Upper lobe of left lung (tissue), 6 donors: Measurements from ENCODE around the gene SCRN2. TPM values are rescaled to one million over a fixed set of nuclear protein-coding genes. Genes with fewer than 3 reads are reported as not detected.

ENCODE experiments used
- ATAC-seq, 2 donors: fragments of 200-7000 bp; cut with Tn5 transposase; one replicate each; pipeline ENCODE4 v1.9.1; 2022; ENCODE audit warnings: mild to moderate bottlenecking in 2 of 2, moderate library complexity in 2 of 2; ENCODE audit not compliant: low FRiP score in 2 of 2
- DNase-seq, 2 donors: peaks; one replicate each; pipeline ENCODE4 v3.0.0-alpha.2; 2019 to 2020
- H3K27ac ChIP-seq, 4 donors: fragments of 200-600 bp; sonication (generic); one replicate each; pipeline ENCODE4 v1.5.1; 2016 to 2019
- H3K27me3 ChIP-seq, 4 donors: fragments of 200-600 bp; sonication (generic); one replicate each; pipeline ENCODE4 v1.5.1; 2017 to 2019
- H3K36me3 ChIP-seq, 4 donors: fragments of 200-600 bp; sonication (generic); one replicate each; pipeline ENCODE4 v1.5.1; 2016 to 2019
- H3K4me1 ChIP-seq, 4 donors: fragments of 200-600 bp; sonication (generic); one replicate each; pipeline ENCODE4 v1.5.1; 2018 to 2019
- H3K4me3 ChIP-seq, 4 donors: fragments of 200-600 bp; sonication (generic); one replicate each; pipeline ENCODE4 v1.5.1; 2017 to 2019; ENCODE audit warnings: mild to moderate bottlenecking in 2 of 4, moderate library complexity in 1 of 4
- H3K9me3 ChIP-seq, 4 donors: fragments of 200-600 bp; sonication (generic); one replicate each; pipeline ENCODE4 v1.5.1; 2018 to 2019
- EP300 ChIP-seq, 4 donors: sonication (generic); formaldehyde crosslinking; IDR thresholded peaks; one replicate each; pipeline ENCODE4 v1.5.1; 2017; ENCODE audit warnings: antibody characterized with exemption in 4 of 4, control low read depth in 2 of 4
- POLR2A ChIP-seq, 4 donors: fragments of 450-650 bp; IDR thresholded peaks; one replicate each; pipeline ENCODE4 v1.5.1; 2016 to 2017; ENCODE audit warnings: antibody characterized with exemption in 4 of 4, mild to moderate bottlenecking in 2 of 4
- POLR2AphosphoS5 ChIP-seq, 2 donors: sonication (generic); formaldehyde crosslinking; IDR thresholded peaks; one replicate each; pipeline ENCODE4 v1.5.1; 2017; ENCODE audit warnings: antibody characterized with exemption in 2 of 2
- WGBS, 2 donors: methylation state at CpG; one replicate each; pipeline ENCODE4 v1.1.5; 2017 to 2018; 5-methylcytosine and 5-hydroxymethylcytosine counted together
- total RNA-seq, 6 donors: library from RNA; depleted of rRNA in 4 of 6; stranded (reverse); fragments of >200 nt in 4 of 6; gene quantifications; one replicate each; pipeline versions ENCODE4 v1.1.0 to v1.2.1, GENCODE V29; 2016 to 2021
- TF ChIP-seq, protein P1 (sequence below), 6 experiments: fragments of 450-650 bp in 4 of 6; fragments of 200-600 bp in 2 of 6; sonication (generic) in 2 of 6; IDR thresholded peaks; one replicate each; pipeline ENCODE4 v1.5.1; 2016 to 2019; ENCODE audit warnings: antibody characterized with exemption in 6 of 6
- donor health status: DM: no; HTN: no; CAD: no; lungs with moderate emphysema.
- donor health status: DM: no; HTN: yes; CAD: no; lungs with severe emphysema.

The SCRN2 gene
- total RNA-seq, 6 donors from 2014 or later: 24.4 to 73.3 (median 34.8) TPM

- H3K9me3 ChIP-seq: no peaks in the 10 kb centered on the region
- 65 to 78% methylated on average over 7 of the region's 7 CpGs for WGBS, 2 donors
- peaks cover 0 to 11% (median 6%) of the 10 kb centered on the region in 4 donors for H3K4me1 ChIP-seq
- ATAC-seq (no peak), DNase-seq (no peak)
- H3K4me3 ChIP-seq: no peak overlapping the region
- TF ChIP-seq, protein P1, sequence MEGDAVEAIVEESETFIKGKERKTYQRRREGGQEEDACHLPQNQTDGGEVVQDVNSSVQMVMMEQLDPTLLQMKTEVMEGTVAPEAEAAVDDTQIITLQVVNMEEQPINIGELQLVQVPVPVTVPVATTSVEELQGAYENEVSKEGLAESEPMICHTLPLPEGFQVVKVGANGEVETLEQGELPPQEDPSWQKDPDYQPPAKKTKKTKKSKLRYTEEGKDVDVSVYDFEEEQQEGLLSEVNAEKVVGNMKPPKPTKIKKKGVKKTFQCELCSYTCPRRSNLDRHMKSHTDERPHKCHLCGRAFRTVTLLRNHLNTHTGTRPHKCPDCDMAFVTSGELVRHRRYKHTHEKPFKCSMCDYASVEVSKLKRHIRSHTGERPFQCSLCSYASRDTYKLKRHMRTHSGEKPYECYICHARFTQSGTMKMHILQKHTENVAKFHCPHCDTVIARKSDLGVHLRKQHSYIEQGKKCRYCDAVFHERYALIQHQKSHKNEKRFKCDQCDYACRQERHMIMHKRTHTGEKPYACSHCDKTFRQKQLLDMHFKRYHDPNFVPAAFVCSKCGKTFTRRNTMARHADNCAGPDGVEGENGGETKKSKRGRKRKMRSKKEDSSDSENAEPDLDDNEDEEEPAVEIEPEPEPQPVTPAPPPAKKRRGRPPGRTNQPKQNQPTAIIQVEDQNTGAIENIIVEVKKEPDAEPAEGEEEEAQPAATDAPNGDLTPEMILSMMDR (IDR thresholded peaks at IDR 0.05): no peak
- TF ChIP-seq POLR2AphosphoS5 (IDR thresholded peaks at IDR 0.05): no peak
- TF ChIP-seq POLR2A (IDR thresholded peaks at IDR 0.05): no peak
- TF ChIP-seq EP300 (IDR thresholded peaks at IDR 0.05): no peak
- H3K36me3 ChIP-seq: peaks cover 8 to 99% (median 67%) of the 10 kb centered on the region in 4 donors
- H3K27me3 ChIP-seq: no peaks in the 10 kb centered on the region
- peak overlapping the region in 1 of 4 donors; percentile 3 for H3K27ac ChIP-seq
Measured at GRCh38 chr17:47811709-47812108, 29.4 kb downstream of the SCRN2 start.

GRCh38 chr17:47810901-47811635 is 30.0 kb downstream of the SCRN2 start:
- peaks cover 8 to 96% (median 63%) of the 10 kb centered on the region in 4 donors for H3K36me3 ChIP-seq
- ATAC-seq: no peak
- peak overlapping the region; percentile 3 to 51 (median 38) for H3K27ac ChIP-seq

DNA sequence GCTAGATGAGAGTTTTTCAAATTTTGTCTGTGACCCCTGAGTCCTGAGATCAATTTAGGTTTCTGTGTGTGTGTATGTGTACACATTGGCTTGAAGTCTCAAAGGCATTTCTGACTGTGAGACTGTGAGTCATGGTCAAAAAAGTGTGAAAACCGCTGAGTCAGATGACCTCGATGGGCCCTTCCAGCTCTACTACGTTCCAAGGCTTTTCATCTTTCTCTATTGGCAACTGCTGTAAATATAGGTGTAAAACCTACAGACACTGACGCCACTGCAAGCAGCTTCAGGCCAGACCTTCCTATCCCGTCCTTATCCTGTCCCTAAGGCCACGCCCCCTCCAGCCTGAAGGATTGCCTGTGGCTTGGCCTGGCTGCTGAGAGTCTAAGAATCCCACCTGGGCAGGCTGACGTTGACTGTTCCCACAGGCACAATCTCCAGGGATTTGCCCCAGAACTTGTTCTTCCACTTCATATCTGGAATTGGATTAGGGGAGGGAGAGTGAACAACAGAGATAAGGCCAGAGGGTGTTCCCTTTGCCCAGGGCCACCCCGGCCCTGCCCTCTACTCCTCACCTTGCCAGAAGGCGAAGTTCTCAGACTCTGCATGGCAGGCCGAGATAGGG is 30.8 kb downstream of the SCRN2 start:
- Histone ChIP-seq H3K27ac (peak overlapping the region; percentile 31 to 51 (median 38)), H3K4me1 (peaks cover 0 to 11% (median 6%) of the 10 kb centered on the region in 4 donors), H3K9me3 (no peaks in the 10 kb centered on the region), H3K36me3 (peaks cover 8 to 88% (median 55%) of the 10 kb centered on the region in 4 donors), H3K27me3 (no peaks in the 10 kb centered on the region), H3K4me3 (no peak overlapping the region)
- ATAC-seq: peak; percentile 59 to 65
- no peak for TF ChIP-seq EP300 (IDR thresholded peaks at IDR 0.05)
- TF ChIP-seq POLR2A (IDR thresholded peaks at IDR 0.05): no peak
- peak in 1 of 2 donors; percentile 20 for TF ChIP-seq POLR2AphosphoS5 (IDR thresholded peaks at IDR 0.05)
- WGBS, 2 donors: 49 to 54% methylated on average over 9 to 10 of the region's 10 CpGs
- DNase-seq: peak in 1 of 2 donors; percentile 82

More at GRCh38 chr17:47810901-47811635, 30.0 kb downstream of the SCRN2 start:
- Histone ChIP-seq H3K27me3 (no peaks in the 10 kb centered on the region), H3K9me3 (no peaks in the 10 kb centered on the region), H3K4me1 (peaks cover 0 to 11% (median 6%) of the 10 kb centered on the region in 4 donors), H3K4me3 (no peak overlapping the region)
- no peak for DNase-seq
- TF ChIP-seq, protein P1 (IDR thresholded peaks at IDR 0.05): no peak
- TF ChIP-seq EP300 (IDR thresholded peaks at IDR 0.05): no peak
- no peak for TF ChIP-seq POLR2AphosphoS5 (IDR thresholded peaks at IDR 0.05)
- TF ChIP-seq POLR2A (IDR thresholded peaks at IDR 0.05): no peak
- WGBS, 2 donors: 65 to 73% methylated on average over 9 of the region's 9 CpGs

DNA sequence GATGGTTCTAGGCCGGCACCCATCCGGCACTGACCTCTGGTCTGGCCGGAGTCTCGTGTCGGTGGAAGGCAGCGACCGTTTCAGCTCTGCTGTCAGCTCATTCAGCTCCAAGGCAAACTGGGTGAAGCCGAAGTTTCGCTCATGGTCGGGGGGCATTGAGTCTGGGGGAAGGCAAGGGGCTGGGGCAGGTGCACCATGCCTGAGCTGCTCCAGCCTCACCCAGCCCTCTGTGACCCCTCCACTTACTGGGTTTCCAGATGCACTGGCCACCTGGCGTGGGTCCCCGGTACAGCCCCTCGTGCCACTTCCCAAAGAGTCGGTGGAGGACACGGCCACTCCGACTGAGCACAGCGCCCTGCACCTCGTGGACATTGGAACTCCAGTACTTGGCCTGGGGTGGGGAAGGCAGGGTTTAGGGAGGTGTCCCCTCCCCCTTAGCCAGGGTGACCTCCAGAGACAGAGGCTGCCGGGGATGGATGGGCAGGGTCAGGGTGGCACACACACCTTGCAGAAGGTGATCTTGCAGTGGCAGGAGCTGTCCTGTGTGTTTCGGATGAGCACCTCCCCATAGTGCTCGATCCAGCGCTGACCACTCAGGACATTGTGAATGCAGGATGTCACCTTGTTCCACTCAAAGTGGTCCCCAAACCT is 32.1 kb downstream of the SCRN2 start:
- TF ChIP-seq POLR2A (IDR thresholded peaks at IDR 0.05) (no peak), EP300 (IDR thresholded peaks at IDR 0.05) (no peak), POLR2AphosphoS5 (IDR thresholded peaks at IDR 0.05) (no peak)
- TF ChIP-seq, protein P1 (IDR thresholded peaks at IDR 0.05): no peak
- Histone ChIP-seq H3K9me3 (no peaks in the 10 kb centered on the region), H3K27ac (peak overlapping the region in 1 of 4 donors; percentile 31), H3K27me3 (no peaks in the 10 kb centered on the region), H3K4me3 (no peak overlapping the region), H3K36me3 (peaks cover 8 to 75% (median 43%) of the 10 kb centered on the region in 4 donors), H3K4me1 (peaks cover 0 to 11% (median 6%) of the 10 kb centered on the region in 4 donors)
- DNase-seq (peak in 1 of 2 donors; percentile 12), ATAC-seq (no peak)
- 94 to 96% methylated on average over 12 to 14 of the region's 22 CpGs for WGBS, 2 donors
